Liver (tissue), 3 donors: Measurements from ENCODE around the gene CRAMP1.

Source experiments
- ATF3 ChIP-seq: IDR thresholded peaks from 2 replicates; pipeline ENCODE4 v1.6.1; 2016; ENCODE audit warnings: antibody characterized with exemption
- FOXA1 ChIP-seq: IDR thresholded peaks from 2 replicates; pipeline ENCODE4 v1.6.1; 2016; ENCODE audit warnings: antibody characterized with exemption
- JUND ChIP-seq, 2 donors: IDR thresholded peaks; 2 replicates each; pipeline ENCODE4 v1.6.1; 2016; ENCODE audit warnings: antibody characterized with exemption in 2 of 2
- RXRA ChIP-seq, 2 donors: IDR thresholded peaks; 2 replicates each; pipeline ENCODE4 v1.6.1; 2017 to 2018; ENCODE audit warnings: antibody characterized with exemption in 2 of 2, mild to moderate bottlenecking in 1 of 2
- SP1 ChIP-seq: IDR thresholded peaks from 2 replicates; pipeline ENCODE4 v1.6.1; 2018; ENCODE audit warnings: antibody characterized with exemption, mild to moderate bottlenecking
- TAF1 ChIP-seq: conservative IDR thresholded peaks from 2 replicates; pipeline ENCODE4 v1.6.1; 2016; ENCODE audit warnings: antibody characterized with exemption, mild to moderate bottlenecking
- TF ChIP-seq, protein P1 (sequence below): IDR thresholded peaks from 2 replicates; pipeline ENCODE4 v1.6.1; 2016; ENCODE audit warnings: antibody characterized with exemption
- TF ChIP-seq, protein P2 (sequence below): fragments of 150-350 bp; IDR thresholded peaks from 2 replicates; pipeline ENCODE4 v1.5.1; 2017; ENCODE audit warnings: improper control_type of control experiment, low read depth, low read length; ENCODE audit not compliant: missing input control
- donor health status: healthy.
- donor health status: healthy.

DNA sequence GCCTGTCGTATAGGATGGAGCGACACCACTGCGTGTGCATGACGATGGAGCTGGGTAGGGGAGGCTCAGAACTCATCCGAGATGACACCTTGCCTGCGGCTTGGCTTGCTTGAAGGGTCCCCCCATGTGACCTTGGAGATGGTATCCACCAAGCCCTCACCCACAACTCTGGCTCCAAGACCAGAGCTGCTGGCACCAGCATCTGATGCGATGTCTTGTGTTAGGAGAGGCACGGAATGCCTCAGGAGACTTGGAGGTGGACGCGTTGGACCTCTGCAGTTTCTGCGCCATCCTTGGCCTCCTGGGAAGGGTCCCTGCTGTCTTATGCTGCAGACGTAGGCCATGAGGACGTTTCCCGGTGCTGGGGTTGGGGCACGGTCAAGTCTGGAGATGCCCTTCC lies 7.8 kb downstream of the CRAMP1 start:
- TF ChIP-seq ATF3 (no peak), JUND (IDR thresholded peaks at IDR 0.05) (no peak), FOXA1 (no peak), RXRA (IDR thresholded peaks at IDR 0.05) (no peak), SP1 (no peak), TAF1 (no peak)
- TF ChIP-seq, protein P1, sequence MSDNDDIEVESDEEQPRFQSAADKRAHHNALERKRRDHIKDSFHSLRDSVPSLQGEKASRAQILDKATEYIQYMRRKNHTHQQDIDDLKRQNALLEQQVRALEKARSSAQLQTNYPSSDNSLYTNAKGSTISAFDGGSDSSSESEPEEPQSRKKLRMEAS, result no peak
- TF ChIP-seq, protein P2, sequence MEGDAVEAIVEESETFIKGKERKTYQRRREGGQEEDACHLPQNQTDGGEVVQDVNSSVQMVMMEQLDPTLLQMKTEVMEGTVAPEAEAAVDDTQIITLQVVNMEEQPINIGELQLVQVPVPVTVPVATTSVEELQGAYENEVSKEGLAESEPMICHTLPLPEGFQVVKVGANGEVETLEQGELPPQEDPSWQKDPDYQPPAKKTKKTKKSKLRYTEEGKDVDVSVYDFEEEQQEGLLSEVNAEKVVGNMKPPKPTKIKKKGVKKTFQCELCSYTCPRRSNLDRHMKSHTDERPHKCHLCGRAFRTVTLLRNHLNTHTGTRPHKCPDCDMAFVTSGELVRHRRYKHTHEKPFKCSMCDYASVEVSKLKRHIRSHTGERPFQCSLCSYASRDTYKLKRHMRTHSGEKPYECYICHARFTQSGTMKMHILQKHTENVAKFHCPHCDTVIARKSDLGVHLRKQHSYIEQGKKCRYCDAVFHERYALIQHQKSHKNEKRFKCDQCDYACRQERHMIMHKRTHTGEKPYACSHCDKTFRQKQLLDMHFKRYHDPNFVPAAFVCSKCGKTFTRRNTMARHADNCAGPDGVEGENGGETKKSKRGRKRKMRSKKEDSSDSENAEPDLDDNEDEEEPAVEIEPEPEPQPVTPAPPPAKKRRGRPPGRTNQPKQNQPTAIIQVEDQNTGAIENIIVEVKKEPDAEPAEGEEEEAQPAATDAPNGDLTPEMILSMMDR, result no peak
